Erythroblast (primary cell): Measurements from ENCODE around the gene ADAR.

Experiments
- DNase-seq, 2 experiments: peaks; one replicate each; lab custom pipeline; 2025; lab: John Stamatoyannopoulos, UW
- GATA1 ChIP-seq: IDR thresholded peaks from 2 replicates; pipeline ENCODE4 v1.6.1; 2011; ENCODE audit warnings: low read depth, mild to moderate bottlenecking, control low read depth, low read length, moderate library complexity
- POLR2A ChIP-seq: IDR thresholded peaks from 2 replicates; pipeline ENCODE4 v1.6.1; 2011; ENCODE audit warnings: mild to moderate bottlenecking, low read length

ADAR gene

GRCh38 chr1:154582885-154583284, 25.1 kb downstream of the ADAR start:
- DNase-seq, result no peak
- TF ChIP-seq GATA1 (no peak), POLR2A (no peak)

- no peak for DNase-seq
- no peak for TF ChIP-seq POLR2A
- TF ChIP-seq GATA1, result no peak
Observed at GRCh38 chr1:154581766-154582165, 26.2 kb downstream of the ADAR start.

- TF ChIP-seq POLR2A, result no peak
- no peak for TF ChIP-seq GATA1
- DNase-seq, result no peak
Observed at GRCh38 chr1:154579374-154579773, 28.6 kb downstream of the ADAR start.

GRCh38 chr1:154578058-154578418, 29.9 kb downstream of the ADAR start:
- no peak for DNase-seq
- TF ChIP-seq POLR2A (no peak), GATA1 (no peak)

- DNase-seq, result no peak
- no peak for TF ChIP-seq POLR2A
- TF ChIP-seq GATA1, result no peak
Observed at GRCh38 chr1:154577346-154578057, 30.5 kb downstream of the ADAR start.

- TF ChIP-seq POLR2A (no peak), GATA1 (no peak)
- no peak for DNase-seq
Observed at GRCh38 chr1:154575951-154576566, 31.9 kb downstream of the ADAR start.

GRCh38 chr1:154575147-154575927, 32.6 kb downstream of the ADAR start:
- no peak for DNase-seq
- TF ChIP-seq GATA1 (no peak), POLR2A (no peak)

- TF ChIP-seq GATA1, result no peak
- no peak for TF ChIP-seq POLR2A
Observed at GRCh38 chr1:154574716-154575115, 33.3 kb downstream of the ADAR start.

GRCh38 chr1:154573168-154573510, 34.8 kb downstream of the ADAR start:
- no peak for DNase-seq
- TF ChIP-seq GATA1 (no peak), POLR2A (no peak)

More at GRCh38 chr1:154574716-154575115, 33.3 kb downstream of the ADAR start:
- DNase-seq, result peak; percentile 31 to 38

- no peak for TF ChIP-seq GATA1
- no peak for TF ChIP-seq POLR2A
- DNase-seq, result no peak
Observed at GRCh38 chr1:154572468-154573167, 35.4 kb downstream of the ADAR start.

GRCh38 chr1:154571964-154572288, 36.1 kb downstream of the ADAR start:
- DNase-seq, result no peak
- TF ChIP-seq POLR2A (no peak), GATA1 (no peak)

GRCh38 chr1:154571244-154571963, 36.6 kb downstream of the ADAR start:
- no peak for TF ChIP-seq GATA1
- no peak for TF ChIP-seq POLR2A
- DNase-seq, result no peak

- TF ChIP-seq GATA1 (no peak), POLR2A (no peak)
Observed at GRCh38 chr1:154568157-154568815, 39.7 kb downstream of the ADAR start.

More at GRCh38 chr1:154568157-154568815, 39.7 kb downstream of the ADAR start:
- DNase-seq, result no peak
